ENCODE measurements around the gene ZNF493.

Gene ZNF493

GRCh38 chr19:21396893-21397572 is at the start of gene ZNF493:
ZNF493 (plus strand) TSS chr19:21397133; CDS start chr19:21397238, 105 bp downstream.
- peak; percentile 84 for DNase-seq (ENCODE audit: extremely low read depth, low read depth)
- TF ChIP-seq CTCF (IDR thresholded peaks at IDR 0.05; ENCODE audit: low read depth, low read length) = no peak

GRCh38 chr19:21352830-21353229 is 44.1 kb upstream of the ZNF493 start:
- DNase-seq (ENCODE audit: extremely low read depth, low read depth) = no peak

GRCh38 chr19:21358768-21359451 is 38.0 kb upstream of the ZNF493 start, which contains the start of gene ZNF738:
ZNF738 (plus strand) TSS chr19:21359000; CDS start chr19:21359141, 141 bp downstream.
- DNase-seq (ENCODE audit: extremely low read depth, low read depth) = peak; percentile 80
- no peak; the same call in 1 of the 2 replicates for TF ChIP-seq CTCF (IDR thresholded peaks at IDR 0.05; ENCODE audit: low read depth, low read length)

More at GRCh38 chr19:21352830-21353229, 44.1 kb upstream of the ZNF493 start:
- TF ChIP-seq CTCF (IDR thresholded peaks at IDR 0.05; ENCODE audit: low read depth, low read length) = no peak

GRCh38 chr19:21362291-21362690 is 34.6 kb upstream of the ZNF493 start:
- TF ChIP-seq CTCF (IDR thresholded peaks at IDR 0.05; ENCODE audit: low read depth, low read length) = no peak

GRCh38 chr19:21383980-21384582 is 12.9 kb upstream of the ZNF493 start:
- DNase-seq (ENCODE audit: extremely low read depth, low read depth) = no peak
- TF ChIP-seq CTCF (IDR thresholded peaks at IDR 0.05; ENCODE audit: low read depth, low read length) = no peak

More at GRCh38 chr19:21362291-21362690, 34.6 kb upstream of the ZNF493 start:
- DNase-seq (ENCODE audit: extremely low read depth, low read depth) = no peak

GRCh38 chr19:21396121-21396520 is 812 bp upstream of the ZNF493 start:
- no peak for DNase-seq (ENCODE audit: extremely low read depth, low read depth)
- TF ChIP-seq CTCF (IDR thresholded peaks at IDR 0.05; ENCODE audit: low read depth, low read length) = no peak

GRCh38 chr19:21398851-21399250 is 1.9 kb downstream of the ZNF493 start:
- no peak for TF ChIP-seq CTCF (IDR thresholded peaks at IDR 0.05; ENCODE audit: low read depth, low read length)
- no peak for DNase-seq (ENCODE audit: extremely low read depth, low read depth)
